GM21390 (cell line): ENCODE data around the gene MST1R.

Experiments used
- ATAC-seq: cut with Tn5 transposase; IDR thresholded peaks from one replicate; pipeline ENCODE4 v1.9.1; 2021; ENCODE audit not compliant: unreplicated experiment

The MST1R gene

DNA sequence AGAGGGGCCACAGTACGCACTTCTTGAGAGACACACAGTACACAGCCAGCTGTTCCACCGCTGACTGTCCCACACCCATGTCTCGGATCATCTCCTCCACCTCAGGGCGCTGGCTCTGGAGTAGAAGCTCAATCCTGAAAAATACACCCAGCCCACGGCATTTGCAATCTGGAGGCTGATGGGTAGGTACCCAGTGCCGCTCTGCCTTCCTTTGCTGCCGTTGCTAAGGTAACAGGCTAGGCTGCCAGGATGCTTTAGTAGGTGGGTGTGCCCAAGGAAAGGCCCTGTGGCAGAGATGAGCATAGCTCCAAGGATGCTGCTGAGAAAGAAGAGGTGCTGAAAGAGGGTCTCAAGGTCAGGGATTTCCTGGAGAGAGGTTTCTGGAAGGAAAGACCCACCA, 61.9 kb downstream of the MST1R start:
- no peak for ATAC-seq

GRCh38 chr3:49841126-49841696, 62.5 kb downstream of the MST1R start:
- no peak for ATAC-seq

DNA sequence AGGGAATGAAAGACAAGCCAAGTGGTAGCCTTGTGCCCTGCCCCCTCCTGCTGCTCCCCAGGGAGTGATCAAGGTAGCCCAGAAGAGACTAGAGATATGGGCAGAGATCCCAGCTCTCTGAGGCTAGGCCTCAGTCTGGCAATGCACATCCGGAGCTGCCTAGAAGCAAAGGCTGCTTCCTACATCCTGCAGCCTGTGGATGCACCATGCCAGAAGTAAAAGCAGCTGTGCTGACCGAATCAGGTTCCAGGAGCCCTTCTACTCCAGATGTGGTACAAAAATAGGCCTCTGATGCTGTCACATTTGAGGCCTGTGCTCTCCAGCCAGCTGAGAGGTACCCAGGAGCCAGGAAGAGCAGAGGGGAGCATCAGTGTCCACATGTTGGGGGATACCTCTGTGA, 63.3 kb downstream of the MST1R start:
- ATAC-seq, result no peak

DNA sequence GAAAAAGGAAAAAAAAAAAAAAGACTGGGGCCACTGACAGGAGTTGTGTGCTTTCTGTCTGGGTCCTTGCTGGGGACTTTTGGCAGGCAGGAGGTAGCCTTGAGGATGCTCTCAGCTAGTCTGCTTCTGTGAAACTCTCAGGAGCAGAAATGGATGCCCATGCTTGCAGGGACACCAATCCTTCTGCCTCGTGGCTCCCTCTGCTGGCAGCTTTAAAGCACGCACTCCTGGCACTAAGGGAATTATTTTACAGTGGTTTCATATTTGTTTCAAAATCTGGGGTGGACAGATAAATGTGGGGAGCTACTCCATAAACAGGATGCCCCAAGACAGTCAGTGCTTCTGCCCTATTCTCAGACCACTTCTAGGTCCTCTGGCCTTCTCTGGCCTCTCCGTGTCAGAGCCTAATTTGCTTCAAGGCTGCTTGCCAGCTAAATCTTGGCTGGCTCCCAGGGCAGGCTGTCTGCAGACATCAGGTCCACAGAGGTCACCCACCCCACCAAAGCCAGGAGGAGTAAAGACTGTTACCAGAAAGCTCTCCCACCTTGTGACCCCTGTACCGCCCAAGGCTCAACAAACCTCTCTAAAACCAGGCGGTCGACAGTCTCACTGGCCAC, 64.4 kb downstream of the MST1R start:
- ATAC-seq, result no peak
